Activated CD4-positive, alpha-beta T cell treated with anti-CD3 and anti-CD28 coated beads for 36 hours (primary cell): Measurements from ENCODE around the gene PCNP. TPM values are rescaled to one million over a fixed set of nuclear protein-coding genes. Genes with fewer than 3 reads are reported as not detected.

ENCODE experiments used
- ATAC-seq: fragments of 200-7000 bp; cut with Tn5 transposase; one replicate; pipeline ENCODE4 v1.10.0; 2021; ENCODE audit warnings: mild to moderate bottlenecking, moderate library complexity
- CTCF ChIA-PET: fragments of 350-600 bp; sonication (Branson Sonifier 250); formaldehyde crosslinking; loops from one replicate; lab custom pipeline; 2021; ENCODE audit warnings: antibody characterized with exemption; lab: Charles Lee
- POLR2A ChIA-PET: fragments of 350-600 bp; sonication (Branson Sonifier 250); formaldehyde crosslinking; loops from one replicate; lab custom pipeline; 2021; ENCODE audit warnings: antibody characterized with exemption, inconsistent platforms; lab: Charles Lee
- DNase-seq: peaks from one replicate; pipeline ENCODE4 v3.0.0-alpha.2; 2020
- H3K27ac Mint-ChIP-seq: one replicate; pipeline ENCODE4 v1.8.0; 2021; ENCODE audit warnings: mixed read lengths
- H3K27me3 Mint-ChIP-seq: one replicate; pipeline ENCODE4 v1.8.0; 2021; ENCODE audit warnings: mixed read lengths
- H3K36me3 Mint-ChIP-seq: one replicate; pipeline ENCODE4 v1.8.0; 2021; ENCODE audit warnings: low read depth, mixed read lengths
- H3K4me1 Mint-ChIP-seq: one replicate; pipeline ENCODE4 v1.8.0; 2021; ENCODE audit warnings: mixed read lengths
- H3K4me3 Mint-ChIP-seq: one replicate; pipeline ENCODE4 v1.8.0; 2021; ENCODE audit warnings: mild to moderate bottlenecking, moderate library complexity, mixed read lengths
- H3K9me3 Mint-ChIP-seq: one replicate; pipeline ENCODE4 v1.8.0; 2021; ENCODE audit warnings: low read depth, mixed read lengths
- intact Hi-C, 2 experiments: fragments of 100-400 bp; cut with DNase I in 1 of 2; cut with micrococcal nuclease in 1 of 2; formaldehyde crosslinking; loops; one replicate each; pipeline versions ENCODE4 v1.14.2 to v1.15.1; 2022 to 2024; cut with DNase I, micrococcal nuclease
- total RNA-seq, 2 experiments: library from RNA; stranded (reverse); gene quantifications; one replicate each; pipeline ENCODE4 v1.2.3, GENCODE V29; 2021

Gene PCNP, protein sequence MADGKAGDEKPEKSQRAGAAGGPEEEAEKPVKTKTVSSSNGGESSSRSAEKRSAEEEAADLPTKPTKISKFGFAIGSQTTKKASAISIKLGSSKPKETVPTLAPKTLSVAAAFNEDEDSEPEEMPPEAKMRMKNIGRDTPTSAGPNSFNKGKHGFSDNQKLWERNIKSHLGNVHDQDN
- total RNA-seq, result 100 to 1,000 TPM; 213 to 264 TPM

DNA sequence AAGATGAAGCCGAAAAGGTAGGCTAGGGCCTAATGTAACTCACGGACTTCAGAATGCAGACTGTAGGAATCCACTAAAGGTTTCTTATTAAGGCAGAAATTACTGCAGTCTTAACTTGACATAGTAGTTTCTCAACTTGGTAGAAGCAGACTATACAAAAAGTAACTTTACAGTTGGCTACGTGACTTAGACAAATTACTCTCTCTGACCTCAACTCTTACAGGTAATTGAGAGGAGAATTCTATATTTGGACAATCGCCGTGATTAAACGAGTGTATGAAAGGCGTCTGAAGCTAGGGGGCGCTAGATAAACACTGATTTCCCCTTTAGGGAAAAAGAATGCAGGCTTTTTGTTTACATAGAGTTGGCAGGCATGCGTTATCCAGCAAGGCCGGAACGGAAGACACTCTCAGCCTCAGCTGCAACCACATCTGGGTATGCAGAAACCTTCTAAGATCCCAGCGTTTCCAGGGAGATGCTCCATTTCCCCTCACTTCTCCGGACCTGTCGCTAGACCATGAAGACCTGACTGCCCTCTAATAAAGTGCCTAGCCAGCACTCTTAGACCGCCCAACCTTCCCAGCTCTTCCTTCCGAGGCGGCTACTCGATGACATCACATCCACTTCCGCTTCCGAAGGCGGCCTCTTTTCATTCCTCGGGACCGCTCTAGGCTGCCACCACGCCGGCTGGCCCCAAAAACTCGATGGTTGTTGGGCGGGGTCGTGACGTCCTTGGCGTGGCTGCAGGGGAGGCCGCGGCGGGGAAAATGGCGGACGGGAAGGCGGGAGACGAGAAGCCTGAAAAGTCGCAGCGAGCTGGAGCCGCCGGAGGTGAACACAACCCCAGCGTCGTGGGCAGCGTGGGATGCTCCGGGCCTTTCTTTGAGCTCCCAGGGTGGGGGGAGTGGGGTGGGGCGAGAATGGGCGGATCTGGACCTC is at the start of gene PCNP:
Gene PCNP (plus strand): TSS at position 732 of the 939 bp plus-strand sequence. CDS start 36 bp downstream, at position 768.
- intact Hi-C loops, result loop anchor here (1.0 to 10.0 kb wide), 17 partner anchors 12 to 1239 kb away; partner anchors contain the start of genes TRMT10C (in 2 of the 2), CEP97 (in 1 of the 2), LNP1 (in 1 of the 2) and NFKBIZ (in 1 of the 2)
- Mint-ChIP-seq H3K27ac (peak within 1 kb of the TSS; percentile 94), H3K27me3 (no peaks in the 10 kb centered on the region), H3K4me1 (peaks cover 60% of the 10 kb centered on the region), H3K9me3 (no peaks in the 10 kb centered on the region), H3K4me3 (peak within 1 kb of the TSS; percentile 85), H3K36me3 (peaks cover 26% of the 10 kb centered on the region)
- CTCF ChIA-PET, result interaction anchor here (0.6 to 3.7 kb wide), 21 partner anchors 9 to 216 kb away, joined by 3 to 20 read pairs (median 4); partner anchors contain the start of genes CEP97, TRMT10C and ZBTB11
- ATAC-seq (peak; percentile 78), DNase-seq (peak; percentile 100)
- POLR2A ChIA-PET, result interaction anchor here (0.6 to 1.6 kb wide), 12 partner anchors 9 to 1163 kb away, joined by 3 to 22 read pairs (median 5); partner anchors contain the start of genes SENP7 and TRMT10C

DNA sequence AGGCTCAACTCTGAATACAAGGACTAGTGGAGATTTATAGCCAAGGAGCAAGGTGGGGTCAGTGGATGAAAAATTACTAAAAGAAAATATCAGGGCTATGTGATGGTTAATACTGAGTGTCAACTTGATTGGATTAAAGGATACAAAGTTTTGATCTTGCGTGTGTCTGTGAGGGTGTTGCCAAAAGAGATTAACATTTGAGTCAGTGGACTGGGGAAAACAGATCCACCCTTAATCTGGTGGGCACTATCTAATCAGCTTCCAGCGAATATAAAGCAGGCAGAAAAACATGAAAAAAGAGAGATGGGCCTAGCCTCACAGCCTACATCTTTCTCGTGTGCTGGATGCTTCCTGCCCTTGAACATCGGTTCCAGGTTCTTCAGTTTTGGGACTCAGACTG is 46.5 kb upstream of the PCNP start:
- Mint-ChIP-seq H3K27me3 (no peaks in the 10 kb centered on the region), H3K4me3 (no peak overlapping the region), H3K9me3 (peaks cover 14% of the 10 kb centered on the region), H3K36me3 (peaks cover 5% of the 10 kb centered on the region), H3K27ac (no peak overlapping the region), H3K4me1 (peaks cover 33% of the 10 kb centered on the region)
- ATAC-seq (no peak), DNase-seq (no peak)
- CTCF ChIA-PET, result interaction anchor here (0.6 kb wide), 1 partner anchor 666 kb away, joined by 4 read pairs; no protein-coding TSS in a partner anchor
- intact Hi-C loops, result no loop called here
- POLR2A ChIA-PET, result interaction anchor here (0.6 kb wide), 1 partner anchor 148 kb away, joined by 3 read pairs; no protein-coding TSS in a partner anchor

DNA sequence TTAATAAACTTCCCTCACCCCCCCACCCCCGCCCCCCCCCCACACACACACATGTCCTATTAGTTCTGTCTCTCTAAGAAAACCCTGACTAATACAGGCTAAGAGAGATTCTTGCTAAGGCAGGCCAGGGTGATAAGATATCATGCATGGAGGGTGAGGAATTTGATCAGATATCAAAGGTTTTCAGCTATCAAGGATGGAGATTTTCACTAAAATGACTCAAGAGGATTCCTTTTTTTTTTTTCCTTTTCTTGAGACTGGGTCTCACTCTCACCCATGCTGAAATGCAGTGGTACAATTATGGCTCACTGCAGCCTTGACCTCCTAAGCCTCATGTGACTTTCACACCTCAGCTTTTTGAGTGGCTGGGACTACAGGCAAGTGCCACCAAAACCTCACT is 46.1 kb upstream of the PCNP start:
- DNase-seq (no peak), ATAC-seq (no peak)
- H3K4me1 Mint-ChIP-seq, result peaks cover 33% of the 10 kb centered on the region
- no peak overlapping the region for H3K27ac Mint-ChIP-seq
- intact Hi-C loops, result no loop called here
- peaks cover 5% of the 10 kb centered on the region for H3K36me3 Mint-ChIP-seq
- ChIA-PET POLR2A (interaction anchor here (0.6 kb wide), 1 partner anchor 148 kb away, joined by 3 read pairs; no protein-coding TSS in a partner anchor), CTCF (interaction anchor here (0.6 kb wide), 1 partner anchor 665 kb away, joined by 4 read pairs; no protein-coding TSS in a partner anchor)
- H3K9me3 Mint-ChIP-seq, result peaks cover 14% of the 10 kb centered on the region
- no peaks in the 10 kb centered on the region for H3K27me3 Mint-ChIP-seq
- H3K4me3 Mint-ChIP-seq, result no peak overlapping the region

DNA sequence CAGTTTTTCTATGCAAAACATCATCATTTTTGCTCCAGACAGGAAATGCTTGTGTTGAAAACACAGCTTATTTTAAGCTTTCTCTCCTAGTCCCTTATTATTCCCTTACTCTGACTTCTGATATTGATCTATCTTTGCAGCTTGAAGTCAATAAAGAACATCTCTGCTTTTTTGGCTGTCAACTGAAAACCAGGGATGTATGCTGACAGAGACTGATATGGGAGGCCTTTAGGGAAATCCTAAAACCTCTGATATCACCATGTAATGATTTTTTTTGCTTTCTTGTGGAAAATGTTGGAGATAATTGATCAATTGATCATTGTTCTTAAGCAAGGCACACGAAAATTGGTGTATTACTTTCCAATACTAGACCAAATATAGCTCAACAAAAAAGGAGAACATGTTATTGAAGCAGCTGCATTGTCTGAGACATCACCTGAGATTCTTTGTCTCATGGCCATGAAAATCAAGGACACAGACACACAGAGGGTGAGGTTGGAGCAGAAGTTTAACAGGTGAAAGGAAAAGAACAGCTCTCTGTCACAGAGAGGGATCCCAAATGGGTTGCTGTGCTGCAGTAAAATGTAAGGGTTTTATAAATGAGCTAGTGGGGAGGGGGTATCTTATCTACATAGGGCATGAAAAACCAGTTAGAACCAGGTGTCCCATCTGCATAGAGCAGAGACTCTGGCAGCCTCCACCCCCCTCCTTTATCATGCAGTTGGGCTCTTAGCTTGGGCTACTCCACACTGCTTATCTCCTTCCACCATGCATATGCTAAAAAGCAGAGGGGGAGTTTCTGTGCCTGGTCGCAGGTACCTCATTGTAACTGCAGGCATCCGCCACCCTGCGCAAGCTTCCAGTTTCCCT is 43.9 kb upstream of the PCNP start:
- no peaks in the 10 kb centered on the region for H3K27me3 Mint-ChIP-seq
- ChIA-PET POLR2A (interaction anchor here (1.2 to 1.6 kb wide), 2 partner anchors 10 to 11 kb away, joined by 3 to 7 read pairs; no protein-coding TSS in a partner anchor), CTCF (interaction anchor here (0.5 to 1.4 kb wide), 7 partner anchors 9 to 549 kb away, joined by 3 to 6 read pairs (median 3); no protein-coding TSS in a partner anchor)
- intact Hi-C loops, result no loop called here
- no peak overlapping the region for H3K4me3 Mint-ChIP-seq
- peak overlapping the region; percentile 45 for H3K27ac Mint-ChIP-seq
- ATAC-seq, result no peak
- peaks cover 33% of the 10 kb centered on the region for H3K4me1 Mint-ChIP-seq
- H3K9me3 Mint-ChIP-seq, result peaks cover 11% of the 10 kb centered on the region
- H3K36me3 Mint-ChIP-seq, result peaks cover 5% of the 10 kb centered on the region
- DNase-seq, result no peak

DNA sequence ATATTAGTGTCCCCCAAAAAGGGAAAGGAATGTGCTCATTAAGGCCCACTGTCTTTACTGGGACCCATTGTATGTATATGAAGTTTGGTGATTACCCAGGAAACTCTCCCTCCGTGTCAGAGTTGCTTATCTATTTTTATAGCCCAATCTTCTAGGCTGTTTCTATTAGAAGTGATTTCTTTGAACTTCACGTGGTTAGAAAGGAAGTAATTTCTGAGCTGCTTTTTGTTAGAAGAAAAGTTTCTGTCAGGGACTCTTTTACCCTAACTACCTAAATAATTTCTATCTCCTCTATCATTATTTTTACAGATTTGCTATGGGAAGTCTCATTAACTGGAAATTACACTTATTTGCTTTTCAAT is 43.3 kb upstream of the PCNP start:
- Mint-ChIP-seq H3K27ac (peak overlapping the region; percentile 45), H3K4me1 (peaks cover 33% of the 10 kb centered on the region), H3K9me3 (peaks cover 9% of the 10 kb centered on the region), H3K4me3 (no peak overlapping the region), H3K36me3 (peaks cover 5% of the 10 kb centered on the region), H3K27me3 (no peaks in the 10 kb centered on the region)
- no peak for ATAC-seq
- intact Hi-C loops, result no loop called here
- POLR2A ChIA-PET, result interaction anchor here (1.6 kb wide), 1 partner anchor 10 kb away, joined by 7 read pairs; no protein-coding TSS in a partner anchor
- CTCF ChIA-PET, result interaction anchor here (0.8 to 1.4 kb wide), 4 partner anchors 10 to 549 kb away, joined by 3 to 4 read pairs (median 3); no protein-coding TSS in a partner anchor
- DNase-seq, result no peak

DNA sequence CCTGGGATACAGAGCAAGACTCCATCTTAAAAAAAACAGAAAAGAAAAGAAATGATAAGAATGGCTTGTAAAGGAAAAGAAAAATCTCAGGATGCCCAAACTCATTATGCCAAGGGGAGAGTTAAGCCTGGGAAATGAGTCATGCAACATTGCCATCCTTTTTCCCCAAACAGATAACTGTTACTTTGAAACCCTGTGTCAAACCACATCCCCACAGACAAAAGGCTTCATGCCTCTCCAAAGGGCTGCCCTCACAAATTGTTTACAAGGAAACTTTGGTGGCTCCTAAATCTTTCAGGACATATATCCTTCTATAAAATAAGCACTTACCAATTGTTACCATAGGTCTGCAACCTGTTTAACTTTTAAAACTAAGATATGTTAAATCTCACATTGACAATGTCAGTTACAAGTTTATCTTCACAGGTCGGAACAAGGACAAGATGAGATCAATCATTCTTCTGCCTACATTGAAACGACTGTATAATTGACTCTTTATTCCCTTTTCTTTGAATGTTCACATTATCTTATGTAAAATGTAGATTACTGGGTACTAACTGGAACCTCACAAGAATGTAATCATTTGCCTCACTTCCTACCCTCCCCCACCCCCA is 42.4 kb upstream of the PCNP start:
- Mint-ChIP-seq H3K9me3 (peaks cover 9% of the 10 kb centered on the region), H3K27me3 (no peaks in the 10 kb centered on the region), H3K36me3 (peaks cover 5% of the 10 kb centered on the region), H3K4me1 (peaks cover 33% of the 10 kb centered on the region), H3K4me3 (no peak overlapping the region), H3K27ac (peak overlapping the region; percentile 45)
- ChIA-PET CTCF (no interaction called here), POLR2A (no interaction called here)
- intact Hi-C loops, result no loop called here
- ATAC-seq (peak; percentile 88), DNase-seq (no peak)

DNA sequence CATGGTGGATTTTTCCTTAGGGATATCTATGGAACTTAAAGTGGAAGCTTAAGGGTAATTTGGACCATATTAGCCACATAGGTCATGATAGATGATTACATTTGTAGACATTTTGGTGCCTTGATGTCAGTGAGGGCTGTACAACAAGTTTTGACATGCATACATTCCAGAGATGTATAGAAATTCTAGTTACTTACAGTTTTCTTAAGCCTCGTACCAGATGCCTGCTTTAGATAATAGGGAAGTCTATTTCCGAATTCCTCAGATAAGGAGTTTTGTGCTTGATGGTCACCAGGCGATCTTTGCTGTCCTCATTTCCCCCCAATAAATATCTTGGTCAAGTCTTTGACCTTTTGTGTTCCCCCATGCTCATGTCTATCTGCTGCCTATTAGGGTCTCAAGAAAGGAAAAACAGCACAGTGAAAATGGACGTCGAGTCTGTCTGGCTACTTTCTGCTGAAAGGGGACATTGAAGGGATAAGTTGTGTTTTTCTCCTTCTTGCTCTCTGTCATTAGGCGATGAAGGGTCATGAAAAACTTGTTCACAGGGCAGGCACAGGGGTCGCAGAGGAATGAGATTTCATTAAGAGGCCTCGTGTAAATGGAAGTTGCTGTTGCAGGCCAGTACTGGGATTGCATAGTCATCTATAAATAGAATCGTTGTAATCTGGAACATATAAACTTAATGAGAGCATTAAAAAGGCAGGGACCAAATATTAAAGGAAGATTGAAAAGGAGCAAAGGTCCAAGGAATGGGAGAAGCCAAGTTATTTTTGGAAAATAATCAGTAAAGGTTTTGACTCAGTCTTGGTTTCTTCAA is 41.0 kb upstream of the PCNP start:
- Mint-ChIP-seq H3K4me3 (no peak overlapping the region), H3K9me3 (peaks cover 9% of the 10 kb centered on the region), H3K27me3 (no peaks in the 10 kb centered on the region), H3K27ac (no peak overlapping the region), H3K4me1 (peaks cover 33% of the 10 kb centered on the region), H3K36me3 (peaks cover 5% of the 10 kb centered on the region)
- intact Hi-C loops, result no loop called here
- CTCF ChIA-PET, result no interaction called here
- no peak for DNase-seq
- POLR2A ChIA-PET, result no interaction called here
- no peak for ATAC-seq

DNA sequence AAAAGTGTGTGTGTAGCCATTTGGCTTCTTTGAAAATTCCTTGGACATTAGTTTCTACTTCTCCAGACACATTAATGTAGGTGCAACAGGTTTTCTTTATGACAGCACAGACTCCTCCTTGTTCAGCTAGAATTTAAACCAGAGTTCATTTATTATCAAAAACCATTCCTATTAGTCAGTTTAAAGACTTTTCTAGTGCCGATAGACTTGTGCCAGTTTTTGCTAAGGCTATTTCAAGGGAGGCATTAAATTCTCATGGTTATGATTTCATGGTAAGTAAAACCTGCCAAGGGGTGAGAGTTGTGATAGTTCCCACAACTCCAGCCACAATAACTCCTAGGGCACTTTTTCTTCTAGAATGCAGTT is 40.4 kb upstream of the PCNP start:
- ATAC-seq (no peak), DNase-seq (no peak)
- H3K27me3 Mint-ChIP-seq, result no peaks in the 10 kb centered on the region
- peaks cover 5% of the 10 kb centered on the region for H3K36me3 Mint-ChIP-seq
- peaks cover 33% of the 10 kb centered on the region for H3K4me1 Mint-ChIP-seq
- ChIA-PET POLR2A (no interaction called here), CTCF (interaction anchor here (0.6 kb wide), 1 partner anchor 52 kb away, joined by 6 read pairs; no protein-coding TSS in a partner anchor)
- no peak overlapping the region for H3K4me3 Mint-ChIP-seq
- intact Hi-C loops, result no loop called here
- H3K27ac Mint-ChIP-seq, result no peak overlapping the region
- peaks cover 9% of the 10 kb centered on the region for H3K9me3 Mint-ChIP-seq

DNA sequence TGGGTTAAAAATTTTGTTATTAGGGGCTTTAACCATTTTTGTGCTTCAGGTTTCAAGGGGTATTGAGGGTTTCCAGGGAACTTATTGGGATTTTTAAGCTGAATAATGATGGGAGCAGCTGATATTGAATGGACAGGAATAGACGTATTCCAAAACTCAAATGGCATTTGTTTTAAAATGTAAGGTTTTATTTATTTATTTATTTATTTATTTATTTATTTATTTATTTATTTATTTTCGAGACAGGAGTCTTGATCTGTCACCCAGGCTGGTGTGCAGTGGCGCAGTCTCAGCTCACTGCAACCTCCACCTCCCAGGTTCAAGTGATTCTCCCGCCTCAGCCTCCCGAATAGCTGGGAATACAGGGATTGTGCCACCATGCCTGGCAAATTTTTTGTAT is 38.8 kb upstream of the PCNP start:
- H3K4me3 Mint-ChIP-seq, result no peak overlapping the region
- H3K9me3 Mint-ChIP-seq, result peaks cover 3% of the 10 kb centered on the region
- peaks cover 25% of the 10 kb centered on the region for H3K4me1 Mint-ChIP-seq
- ChIA-PET POLR2A (interaction anchor here (0.6 kb wide), 1 partner anchor 23 kb away, joined by 4 read pairs; no protein-coding TSS in a partner anchor), CTCF (interaction anchor here (0.7 to 1.2 kb wide), 3 partner anchors 9 to 28 kb away, joined by 3 read pairs; no protein-coding TSS in a partner anchor)
- H3K36me3 Mint-ChIP-seq, result no peaks in the 10 kb centered on the region
- intact Hi-C loops, result no loop called here
- no peak overlapping the region for H3K27ac Mint-ChIP-seq
- no peak for ATAC-seq
- H3K27me3 Mint-ChIP-seq, result no peaks in the 10 kb centered on the region
- DNase-seq, result no peak
